GM12878 (cell line): Measurements from ENCODE around the gene LRRN2. TPM values are rescaled to one million over a fixed set of nuclear protein-coding genes. Genes with fewer than 3 reads are reported as not detected.

Experiments used
- ATAC-seq: fragments of 200-7000 bp; cut with Tn5 transposase; 3 replicates; pipeline ENCODE4 v1.9.1; 2020; ENCODE audit warnings: mild to moderate bottlenecking, moderate library complexity
- BruUV-seq: library from RNA; stranded (reverse); fragments of 400-500 nt; replicated peaks from 2 replicates; lab custom pipeline; 2021; lab: Mats Ljungman, UMichigan
- CTCF ChIA-PET: fragments of 300-600 bp; sonication (Branson Sonifier 250); formaldehyde crosslinking; extraction: SDS; loops from one replicate; lab custom pipeline; 2021; ENCODE audit warnings: inconsistent platforms; lab: Yijun Ruan, JAX
- POLR2A ChIA-PET: fragments of 350-600 bp; formaldehyde crosslinking; extraction: SDS; loops from one replicate; lab custom pipeline; 2021; ENCODE audit warnings: inconsistent platforms; lab: Charles Lee
- RAD21 ChIA-PET: fragments of 300-600 bp; sonication (Branson Sonifier 250); formaldehyde crosslinking; loops from one replicate; lab custom pipeline; 2023; ENCODE audit warnings: antibody characterized with exemption; ENCODE audit not compliant: unreplicated experiment; lab: Charles Lee
- SMC1A ChIA-PET: fragments of 300-600 bp; sonication (Branson Sonifier 250); formaldehyde crosslinking; loops from one replicate; lab custom pipeline; 2023; ENCODE audit not compliant: unreplicated experiment, uncharacterized antibody; lab: Charles Lee
- DNase-seq: peaks from one replicate; pipeline ENCODE4 v3.0.0-alpha.2; 2011; ENCODE audit warnings: low read depth, low spot score
- FAIRE-seq: peaks from 3 replicates; lab custom pipeline; 2011; peaks lifted over from hg19 to GRCh38; lab: Jason Lieb, UNC
- H2AFZ ChIP-seq: 2 replicates; pipeline ENCODE4 v1.6.0; 2011; ENCODE audit warnings: low read depth, low read length, control low read depth; ENCODE audit not compliant: control insufficient read depth
- H3K27ac ChIP-seq: 2 replicates; pipeline ENCODE4 v1.5.1; 2011; ENCODE audit warnings: control low read depth; ENCODE audit not compliant: control insufficient read depth, insufficient read depth
- H3K27me3 ChIP-seq, 2 experiments: replicated peaks in 1 of 2; 2 replicates each; pipeline versions ENCODE4 v1.6.0 to v1.6.1; 2011; ENCODE audit warnings: low read length in 1 of 2; ENCODE audit not compliant: control insufficient read depth in 2 of 2, insufficient read depth in 2 of 2
- H3K36me3 ChIP-seq, 2 experiments: 2 replicates each; pipeline ENCODE4 v1.5.1; 2011; ENCODE audit warnings: low read length in 1 of 2; ENCODE audit not compliant: control insufficient read depth in 2 of 2, insufficient read depth in 2 of 2
- H3K4me1 ChIP-seq: 2 replicates; pipeline ENCODE4 v1.6.1; 2011; ENCODE audit warnings: mild to moderate bottlenecking, low read length, moderate library complexity, mixed read lengths; ENCODE audit not compliant: control insufficient read depth, insufficient read depth
- H3K4me2 ChIP-seq: 2 replicates; pipeline ENCODE4 v1.6.0; 2011; ENCODE audit warnings: control low read depth; ENCODE audit not compliant: control insufficient read depth, insufficient read depth
- H3K4me3 ChIP-seq: fragments of 200-600 bp; sonication (generic); 2 replicates; pipeline ENCODE4 v1.5.1; 2016
- H3K79me2 ChIP-seq: 2 replicates; pipeline ENCODE4 v1.6.0; 2011; ENCODE audit warnings: low read length; ENCODE audit not compliant: control insufficient read depth, insufficient read depth
- H3K9ac ChIP-seq: 2 replicates; pipeline ENCODE4 v1.8.0; 2011; ENCODE audit warnings: low read length, control low read depth, mixed read lengths; ENCODE audit not compliant: control insufficient read depth, insufficient read depth
- H3K9me3 ChIP-seq: replicated peaks from 3 replicates; pipeline ENCODE4 v1.5.1; 2011; ENCODE audit warnings: mild to moderate bottlenecking, low read length; ENCODE audit not compliant: control insufficient read depth, insufficient read depth
- H4K20me1 ChIP-seq: 2 replicates; pipeline ENCODE4 v1.6.0; 2011; ENCODE audit not compliant: control insufficient read depth, insufficient read depth
- CBX3 ChIP-seq: fragments of 200-600 bp; sonication (generic); IDR thresholded peaks from 2 replicates; pipeline ENCODE4 v1.6.1; 2016; ENCODE audit warnings: low read depth, borderline replicate concordance
- EED ChIP-seq: sonication (generic); IDR thresholded peaks from 2 replicates; pipeline ENCODE4 v1.6.1; 2016; ENCODE audit warnings: antibody characterized with exemption, low read depth
- ELK1 ChIP-seq: IDR thresholded peaks from 2 replicates; pipeline ENCODE4 v1.6.1; 2012; ENCODE audit warnings: low read depth, low read length, improper control_type of control experiment
- HDAC2 ChIP-seq: fragments of 200-600 bp; sonication (generic); IDR thresholded peaks from 2 replicates; pipeline ENCODE4 v1.6.1; 2017
- IRF4 ChIP-seq: IDR thresholded peaks from 2 replicates; pipeline ENCODE4 v1.6.1; 2011; ENCODE audit warnings: low read depth, low read length
- NR2C2 ChIP-seq: IDR thresholded peaks from 2 replicates; pipeline ENCODE4 v1.6.1; 2011; ENCODE audit warnings: borderline replicate concordance, low read depth; ENCODE audit not compliant: control insufficient read depth, insufficient read length
- PKNOX1 ChIP-seq: fragments of 450-650 bp; IDR thresholded peaks from 2 replicates; pipeline ENCODE4 v1.6.1; 2016; ENCODE audit warnings: mild to moderate bottlenecking
- RAD51 ChIP-seq: fragments of 450-650 bp; IDR thresholded peaks from 2 replicates; pipeline ENCODE4 v1.6.1; 2016; ENCODE audit warnings: moderate library complexity, mild to moderate bottlenecking, inconsistent platforms
- RB1 ChIP-seq: fragments of 450-650 bp; formaldehyde crosslinking; IDR thresholded peaks from 2 replicates; pipeline ENCODE4 v1.6.1; 2017; ENCODE audit warnings: mild to moderate bottlenecking, borderline replicate concordance
- RBBP5 ChIP-seq: fragments of 200-600 bp; sonication (generic); conservative IDR thresholded peaks from 2 replicates; pipeline ENCODE4 v1.6.1; 2016
- SMAD5 ChIP-seq: IDR thresholded peaks from 2 replicates; pipeline ENCODE4 v1.6.1; 2016; ENCODE audit warnings: antibody characterized with exemption, low read depth
- SREBF1 ChIP-seq: IDR thresholded peaks from 2 replicates; pipeline ENCODE4 v1.6.1; 2012; ENCODE audit warnings: mild to moderate bottlenecking, low read length
- SRF ChIP-seq, 2 experiments: IDR thresholded peaks; 2 replicates each; pipeline ENCODE4 v1.6.1; 2011; ENCODE audit warnings: low read depth in 2 of 2, low read length in 2 of 2, mild to moderate bottlenecking in 1 of 2, moderate library complexity in 1 of 2
- SUPT20H ChIP-seq: IDR thresholded peaks from 2 replicates; pipeline ENCODE4 v1.6.1; 2011; ENCODE audit warnings: low read depth, mild to moderate bottlenecking, low read length, moderate library complexity, borderline replicate concordance; ENCODE audit not compliant: control insufficient read depth
- TARDBP ChIP-seq: IDR thresholded peaks from 2 replicates; pipeline ENCODE4 v1.6.1; 2016; ENCODE audit warnings: borderline replicate concordance
- TCF12 ChIP-seq: IDR thresholded peaks from 2 replicates; pipeline ENCODE4 v1.6.1; 2011; ENCODE audit warnings: low read depth, mild to moderate bottlenecking, low read length
- TCF7 ChIP-seq: IDR thresholded peaks from 2 replicates; pipeline ENCODE4 v1.6.1; 2014; ENCODE audit warnings: antibody characterized with exemption, borderline replicate concordance
- WRNIP1 ChIP-seq: IDR thresholded peaks from 2 replicates; pipeline ENCODE4 v1.6.1; 2011; ENCODE audit warnings: low read depth, low read length, improper control_type of control experiment, borderline replicate concordance
- ZBTB40 ChIP-seq: fragments of 450-650 bp; IDR thresholded peaks from 2 replicates; pipeline ENCODE4 v1.6.1; 2016; ENCODE audit warnings: mild to moderate bottlenecking, moderate library complexity, borderline replicate concordance
- WGBS: methylation state at CpG from one replicate; pipeline ENCODE4 v1.1.6; 2016; ENCODE audit warnings: low lambda C conversion rate; ENCODE audit not compliant: insufficient replicate concordance, insufficient coverage; ENCODE audit errors: missing lambda C conversion rate; 5-methylcytosine and 5-hydroxymethylcytosine counted together
- in situ Hi-C: fragments of 300-500 bp; cut with MboI; formaldehyde crosslinking; loops from 9 replicates; pipeline ENCODE4 v1.14.3; 2018; ENCODE audit warnings: mixed read lengths
- intact Hi-C: fragments of 100-400 bp; cut with micrococcal nuclease; formaldehyde crosslinking; loops from one replicate; pipeline ENCODE4 v1.14.2; 2022; ENCODE audit not compliant: unreplicated experiment
- polyA plus RNA-seq, 11 experiments: library from polyadenylated mRNA; depleted of rRNA in 4 of 11; unstranded in 6 of 11; stranded (reverse) in 5 of 11; fragments of >200 nt; fragmentation: Nextera tagmentation in 4 of 11; fragmentation: Illumina TruSeq in 1 of 11; extraction: Ambion mirVana in 4 of 11; extraction: Trizol in 1 of 11; gene quantifications; 1 replicate in 1 of 11; 2 replicates in 10 of 11; pipeline versions ENCODE4 v1.2.1 to v1.2.3, GENCODE V29; 2011 to 2016; ENCODE audit warnings: inconsistent platforms in 2 of 11, missing spikeins in 2 of 11, low read depth in 1 of 11
- total RNA-seq, 4 experiments: library from RNA; depleted of rRNA in 3 of 4; stranded (reverse); fragments of >200 nt in 3 of 4; fragmentation: Illumina TruSeq in 1 of 4; extraction: Trizol in 1 of 4; gene quantifications; 2 replicates each; pipeline versions ENCODE4 v1.2.1 to v1.2.3, GENCODE V29; 2013 to 2021

The LRRN2 gene
- total and polyA plus RNA-seq, 10 of the 15 experiments (the other 5 are each of a cell fraction or from before 2014, with no cell fraction given) = not detected

GRCh38 chr1:204703268-204703664, 17.7 kb upstream of the LRRN2 start:
- FAIRE-seq = no peak
- no peak for DNase-seq
- Histone ChIP-seq H3K9me3 (no peaks in the 10 kb centered on the region), H4K20me1 (no peaks in the 10 kb centered on the region), H3K27ac (no peak overlapping the region), H3K4me2 (no peak overlapping the region), H3K36me3 (no peaks in the 10 kb centered on the region), H3K9ac (no peak overlapping the region), H3K4me1 (no peaks in the 10 kb centered on the region), H3K79me2 (no peaks in the 10 kb centered on the region), H2AFZ (no peak overlapping the region), H3K27me3 (peaks cover 0 to 2% of the 10 kb centered on the region in 2 experiments; a peak in 1 of 4 replicates), H3K4me3 (no peak overlapping the region)
- ATAC-seq = no peak
- intact Hi-C loops = no loop called here
- in situ Hi-C loops = no loop called here
- TF ChIP-seq PKNOX1 = no peak
- no peak for TF ChIP-seq ZBTB40
- no peak for TF ChIP-seq TCF7
- no peak for TF ChIP-seq CBX3
- no peak for TF ChIP-seq ELK1
- no peak for TF ChIP-seq HDAC2
- no peak for TF ChIP-seq WRNIP1
- no peak for TF ChIP-seq SMAD5
- no peak for TF ChIP-seq TCF12
- TF ChIP-seq TARDBP = no peak
- no peak for TF ChIP-seq SREBF1
- no peak for TF ChIP-seq EED
- TF ChIP-seq RAD51 = no peak
- no peak for TF ChIP-seq IRF4
- TF ChIP-seq RBBP5 = no peak
- no peak for TF ChIP-seq RB1
- TF ChIP-seq NR2C2 = no peak
- TF ChIP-seq SRF (IDR thresholded peaks at IDR 0.05; ENCODE audit: low read depth in 2 of 2, low read length in 2 of 2) = no peak
- no peak for TF ChIP-seq SUPT20H
- CTCF ChIA-PET = interaction anchor here (1.0 kb wide), 1 partner anchor 104 kb away, joined by 3 read pairs; no protein-coding TSS in a partner anchor
- SMC1A ChIA-PET = interaction anchor here (0.9 kb wide), 1 partner anchor 12 kb away, joined by 3 read pairs; no protein-coding TSS in a partner anchor
- no TSS peak for BruUV-seq
- POLR2A ChIA-PET = no interaction called here
- RAD21 ChIA-PET = interaction anchor here (0.8 kb wide), 1 partner anchor 15 kb away, joined by 3 read pairs; no protein-coding TSS in a partner anchor
- 12% methylated on average over 5 of the region's 5 CpGs for WGBS
